KMS-11 (cell line): ENCODE results near the gene TOM1L1.

Source experiments
- H2AFZ ChIP-seq: fragments of 200-600 bp; sonication (generic); 2 replicates; pipeline ENCODE4 v1.6.1; 2016; ENCODE audit warnings: antibody characterized with exemption, mixed run types, low read depth
- H3K27ac ChIP-seq: fragments of 200-600 bp; sonication (generic); 2 replicates; pipeline ENCODE4 v1.6.1; 2016; ENCODE audit warnings: mild to moderate bottlenecking, mixed run types
- H3K27me3 ChIP-seq: fragments of 200-600 bp; sonication (generic); 2 replicates; pipeline ENCODE4 v1.6.1; 2017; ENCODE audit warnings: mild to moderate bottlenecking, low read depth, mixed run types, moderate library complexity; ENCODE audit not compliant: insufficient read depth
- H3K36me3 ChIP-seq: fragments of 200-600 bp; sonication (generic); 2 replicates; pipeline ENCODE4 v1.6.1; 2017; ENCODE audit warnings: mild to moderate bottlenecking, mixed run types; ENCODE audit not compliant: insufficient read depth
- H3K4me1 ChIP-seq: fragments of 200-600 bp; sonication (generic); 2 replicates; pipeline ENCODE4 v1.6.1; 2016; ENCODE audit warnings: mild to moderate bottlenecking, low read depth, mixed run types; ENCODE audit not compliant: poor library complexity, severe bottlenecking
- H3K4me2 ChIP-seq: fragments of 200-600 bp; sonication (generic); 2 replicates; pipeline ENCODE4 v1.7.0; 2016; ENCODE audit warnings: mild to moderate bottlenecking, mixed run types
- H3K4me3 ChIP-seq: fragments of 200-600 bp; sonication (generic); IDR thresholded peaks from 2 replicates; pipeline ENCODE4 v1.6.1; 2017; ENCODE audit warnings: low read depth, low read length, mixed read lengths; ENCODE audit not compliant: insufficient read depth
- H3K79me2 ChIP-seq: fragments of 200-600 bp; sonication (generic); 2 replicates; pipeline ENCODE4 v1.6.1; 2016; ENCODE audit warnings: low read depth, mixed run types; ENCODE audit not compliant: insufficient read depth
- H3K9ac ChIP-seq: fragments of 200-600 bp; sonication (generic); 2 replicates; pipeline ENCODE4 v1.6.1; 2016; ENCODE audit warnings: mild to moderate bottlenecking, mixed run types
- H4K20me1 ChIP-seq: fragments of 200-600 bp; sonication (generic); 2 replicates; pipeline ENCODE4 v1.6.1; 2016; ENCODE audit warnings: mild to moderate bottlenecking, mixed run types; ENCODE audit not compliant: insufficient read depth
- TF ChIP-seq, protein P1 (sequence below): fragments of 200-600 bp; sonication (generic); conservative IDR thresholded peaks from 2 replicates; pipeline ENCODE4 v1.6.1; 2017; ENCODE audit warnings: low read depth, mild to moderate bottlenecking, antibody characterized with exemption, low read length, moderate library complexity, mixed read lengths

Gene TOM1L1

DNA sequence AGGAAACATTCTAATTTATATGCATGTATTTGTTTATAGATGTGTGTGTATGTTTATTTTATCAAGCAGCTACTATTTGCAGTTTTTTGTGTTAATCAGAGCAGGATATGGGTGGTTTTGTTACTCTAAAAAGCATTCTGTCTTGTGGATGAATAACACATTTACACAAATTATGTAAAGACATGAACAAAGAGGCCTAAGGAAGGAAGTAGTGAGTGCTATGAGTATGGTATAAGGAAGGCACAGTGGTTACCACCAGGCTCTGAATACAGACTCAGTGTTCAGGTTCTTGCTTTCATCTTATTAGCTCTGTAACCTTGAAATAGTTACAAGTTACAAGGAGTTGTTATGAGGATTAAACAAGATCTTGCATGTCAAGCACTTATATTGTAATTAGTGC, 101.8 kb downstream of the TOM1L1 start:
- TF ChIP-seq, protein P1, sequence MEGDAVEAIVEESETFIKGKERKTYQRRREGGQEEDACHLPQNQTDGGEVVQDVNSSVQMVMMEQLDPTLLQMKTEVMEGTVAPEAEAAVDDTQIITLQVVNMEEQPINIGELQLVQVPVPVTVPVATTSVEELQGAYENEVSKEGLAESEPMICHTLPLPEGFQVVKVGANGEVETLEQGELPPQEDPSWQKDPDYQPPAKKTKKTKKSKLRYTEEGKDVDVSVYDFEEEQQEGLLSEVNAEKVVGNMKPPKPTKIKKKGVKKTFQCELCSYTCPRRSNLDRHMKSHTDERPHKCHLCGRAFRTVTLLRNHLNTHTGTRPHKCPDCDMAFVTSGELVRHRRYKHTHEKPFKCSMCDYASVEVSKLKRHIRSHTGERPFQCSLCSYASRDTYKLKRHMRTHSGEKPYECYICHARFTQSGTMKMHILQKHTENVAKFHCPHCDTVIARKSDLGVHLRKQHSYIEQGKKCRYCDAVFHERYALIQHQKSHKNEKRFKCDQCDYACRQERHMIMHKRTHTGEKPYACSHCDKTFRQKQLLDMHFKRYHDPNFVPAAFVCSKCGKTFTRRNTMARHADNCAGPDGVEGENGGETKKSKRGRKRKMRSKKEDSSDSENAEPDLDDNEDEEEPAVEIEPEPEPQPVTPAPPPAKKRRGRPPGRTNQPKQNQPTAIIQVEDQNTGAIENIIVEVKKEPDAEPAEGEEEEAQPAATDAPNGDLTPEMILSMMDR: no peak
- no peak overlapping the region for H3K4me2 ChIP-seq
- no peak overlapping the region for H3K9ac ChIP-seq
- H4K20me1 ChIP-seq: no peaks in the 10 kb centered on the region
- H3K4me1 ChIP-seq: no peaks in the 10 kb centered on the region
- no peaks in the 10 kb centered on the region for H3K79me2 ChIP-seq
- H3K4me3 ChIP-seq: no peak overlapping the region
- H3K27me3 ChIP-seq: no peaks in the 10 kb centered on the region
- no peak overlapping the region for H3K27ac ChIP-seq
- no peak overlapping the region for H2AFZ ChIP-seq
- H3K36me3 ChIP-seq: no peaks in the 10 kb centered on the region

DNA sequence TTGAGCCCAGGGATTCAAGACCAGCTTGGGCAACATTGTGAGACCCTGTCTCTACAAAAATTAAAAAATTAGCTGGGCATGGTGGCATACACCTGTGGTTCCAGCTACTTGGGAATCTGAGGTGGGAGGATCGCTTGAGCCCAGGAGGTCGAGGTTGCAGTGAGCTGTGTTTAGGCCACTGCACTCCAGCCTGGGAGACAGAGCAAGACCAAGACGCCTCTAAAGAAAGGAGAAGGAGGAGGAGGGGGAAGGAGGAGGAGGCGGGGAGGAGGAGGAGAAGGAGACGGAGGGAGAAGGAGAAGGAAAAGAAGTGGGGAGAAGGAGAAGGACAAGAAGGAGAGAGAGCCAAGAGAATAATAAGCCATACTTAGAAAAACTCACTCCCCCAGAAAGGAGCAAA, 103.8 kb downstream of the TOM1L1 start:
- Histone ChIP-seq H4K20me1 (no peaks in the 10 kb centered on the region), H3K9ac (no peak overlapping the region), H3K4me1 (no peaks in the 10 kb centered on the region), H3K4me2 (no peak overlapping the region), H3K27ac (no peak overlapping the region), H3K79me2 (no peaks in the 10 kb centered on the region), H3K36me3 (no peaks in the 10 kb centered on the region), H2AFZ (no peak overlapping the region), H3K27me3 (no peaks in the 10 kb centered on the region), H3K4me3 (no peak overlapping the region)
- TF ChIP-seq, protein P1: no peak

DNA sequence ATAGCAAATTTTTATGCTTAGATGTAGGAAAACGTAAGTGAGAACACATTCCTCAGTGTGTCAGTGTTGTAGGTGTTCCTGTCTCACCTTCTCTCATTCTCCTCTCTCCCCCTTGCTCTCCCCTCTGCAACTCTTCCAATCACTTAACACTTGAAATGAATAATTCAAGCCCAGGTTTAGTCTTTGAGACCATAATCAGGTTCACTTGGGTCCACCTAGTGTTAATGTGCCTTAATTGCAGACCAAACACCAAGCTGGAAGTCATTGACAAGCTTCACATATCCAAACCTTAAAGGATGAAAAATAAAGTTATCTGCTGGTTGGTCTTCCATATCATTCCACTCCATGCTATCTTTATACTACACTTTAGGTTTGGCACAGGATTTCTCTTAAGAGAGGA, 104.9 kb downstream of the TOM1L1 start:
- no peak overlapping the region for H3K27ac ChIP-seq
- no peak overlapping the region for H3K4me3 ChIP-seq
- H2AFZ ChIP-seq: no peak overlapping the region
- H3K79me2 ChIP-seq: no peaks in the 10 kb centered on the region
- no peaks in the 10 kb centered on the region for H3K4me1 ChIP-seq
- no peaks in the 10 kb centered on the region for H3K27me3 ChIP-seq
- no peaks in the 10 kb centered on the region for H3K36me3 ChIP-seq
- H4K20me1 ChIP-seq: no peaks in the 10 kb centered on the region
- H3K9ac ChIP-seq: no peak overlapping the region
- no peak overlapping the region for H3K4me2 ChIP-seq
- TF ChIP-seq, protein P1: peak; percentile 62
